Karpas-422 (cell line): ENCODE results near the gene ZNF865. TPM values are rescaled to one million over a fixed set of nuclear protein-coding genes. Genes with fewer than 3 reads are reported as not detected.
A peak's percentile ranks its signal among the peaks of the same experiment; 100 is the strongest.

Experiments used
- DNase-seq: peaks from one replicate; pipeline ENCODE4 v3.0.0-alpha.2; 2015
- H2AFZ ChIP-seq: fragments of 200-600 bp; sonication (generic); 2 replicates; pipeline ENCODE4 v1.6.1; 2014; ENCODE audit warnings: antibody characterized with exemption, low read length, mixed read lengths
- H3K27ac ChIP-seq: fragments of 200-600 bp; sonication (generic); 2 replicates; pipeline ENCODE4 v1.5.1; 2014; ENCODE audit warnings: mild to moderate bottlenecking, low read length, moderate library complexity
- H3K27me3 ChIP-seq: fragments of 200-600 bp; sonication (generic); 2 replicates; pipeline ENCODE4 v1.6.1; 2014; ENCODE audit warnings: low read length, mixed read lengths
- H3K36me3 ChIP-seq: fragments of 200-600 bp; sonication (generic); 2 replicates; pipeline ENCODE4 v1.6.1; 2014; ENCODE audit warnings: low read length, mixed read lengths; ENCODE audit not compliant: insufficient read depth
- H3K4me1 ChIP-seq: fragments of 200-600 bp; sonication (generic); 2 replicates; pipeline ENCODE4 v1.6.1; 2014; ENCODE audit warnings: mild to moderate bottlenecking, low read length, mixed read lengths
- H3K4me2 ChIP-seq: fragments of 200-600 bp; sonication (generic); 2 replicates; pipeline ENCODE4 v1.6.1; 2014; ENCODE audit warnings: low read length, low read depth, mild to moderate bottlenecking; ENCODE audit not compliant: poor library complexity, severe bottlenecking
- H3K4me3 ChIP-seq: fragments of 200-600 bp; sonication (generic); 2 replicates; pipeline ENCODE4 v1.5.1; 2014; ENCODE audit warnings: mild to moderate bottlenecking, antibody characterized with exemption, low read length, mixed read lengths
- H3K79me2 ChIP-seq: fragments of 200-600 bp; sonication (generic); 2 replicates; pipeline ENCODE4 v1.6.1; 2014; ENCODE audit warnings: mild to moderate bottlenecking, low read length, mixed read lengths
- H3K9ac ChIP-seq: fragments of 200-600 bp; sonication (generic); 2 replicates; pipeline ENCODE4 v1.6.0; 2014; ENCODE audit warnings: low read length
- H3K9me2 ChIP-seq: fragments of 200-600 bp; sonication (generic), shearing (Covaris generic); replicated peaks from 2 replicates; pipeline ENCODE4 v1.6.0; 2014; ENCODE audit warnings: mild to moderate bottlenecking, low read length, moderate library complexity; ENCODE audit not compliant: insufficient read depth
- H3K9me3 ChIP-seq: fragments of 300-700, 200-600 bp; sonication (generic); 2 replicates; pipeline ENCODE4 v1.6.1; 2014; ENCODE audit warnings: low read length, mixed read lengths
- H4K20me1 ChIP-seq: fragments of 200-600 bp; sonication (generic); 2 replicates; pipeline ENCODE4 v1.6.1; 2014; ENCODE audit warnings: mild to moderate bottlenecking, antibody characterized with exemption, low read length, low read depth; ENCODE audit not compliant: insufficient read depth
- total RNA-seq: library from RNA; depleted of rRNA; stranded (reverse); fragments of >200 nt; shearing (Covaris generic); gene quantifications from 2 replicates; pipeline ENCODE4 v1.2.3, GENCODE V29; 2014; ENCODE audit warnings: low replicate concordance

The ZNF865 gene
- total RNA-seq, 1 experiment from 2014 or later = 3.6 TPM

GRCh38 chr19:55632463-55632834 lies 27.0 kb downstream of the ZNF865 start:
- Histone ChIP-seq H3K36me3 (no peaks in the 10 kb centered on the region), H3K9me2 (no peaks in the 10 kb centered on the region), H3K4me1 (peaks cover 30% of the 10 kb centered on the region), H3K79me2 (peaks cover 32% of the 10 kb centered on the region), H2AFZ (peak overlapping the region; percentile 44; the same call in 1 of the 2 replicates), H3K4me3 (no peak overlapping the region), H3K9me3 (no peaks in the 10 kb centered on the region), H4K20me1 (no peaks in the 10 kb centered on the region; the same call in 1 of the 2 replicates), H3K9ac (no peak overlapping the region), H3K27me3 (no peaks in the 10 kb centered on the region), H3K27ac (no peak overlapping the region), H3K4me2 (peak overlapping the region; percentile 49)
- peak; percentile 99 for DNase-seq

GRCh38 chr19:55633861-55634260 lies 28.4 kb downstream of the ZNF865 start:
- H3K9me3 ChIP-seq = no peaks in the 10 kb centered on the region
- H3K27ac ChIP-seq = peak overlapping the region; percentile 67
- no peaks in the 10 kb centered on the region for H3K9me2 ChIP-seq
- H3K79me2 ChIP-seq = peaks cover 43% of the 10 kb centered on the region
- H3K27me3 ChIP-seq = no peaks in the 10 kb centered on the region
- peak overlapping the region; percentile 96 for H3K4me2 ChIP-seq
- no peak for DNase-seq
- no peaks in the 10 kb centered on the region; the same call in 1 of the 2 replicates for H4K20me1 ChIP-seq
- peak overlapping the region; percentile 99 for H3K9ac ChIP-seq
- H2AFZ ChIP-seq = no peak overlapping the region
- H3K36me3 ChIP-seq = peaks cover 7% of the 10 kb centered on the region
- H3K4me1 ChIP-seq = peaks cover 30% of the 10 kb centered on the region
- peak overlapping the region; percentile 93 for H3K4me3 ChIP-seq

- H3K9me3 ChIP-seq = no peaks in the 10 kb centered on the region
- peaks cover 43% of the 10 kb centered on the region for H3K4me1 ChIP-seq
- H3K4me2 ChIP-seq = peak overlapping the region; percentile 96
- peaks cover 43% of the 10 kb centered on the region for H3K79me2 ChIP-seq
- H2AFZ ChIP-seq = no peak overlapping the region
- H4K20me1 ChIP-seq = no peaks in the 10 kb centered on the region; the same call in 1 of the 2 replicates
- no peaks in the 10 kb centered on the region for H3K27me3 ChIP-seq
- peak overlapping the region; percentile 93 for H3K4me3 ChIP-seq
- peak; percentile 64 for DNase-seq
- peaks cover 7% of the 10 kb centered on the region for H3K36me3 ChIP-seq
- peak overlapping the region; percentile 99 for H3K9ac ChIP-seq
- H3K27ac ChIP-seq = peak overlapping the region; percentile 67
- no peaks in the 10 kb centered on the region for H3K9me2 ChIP-seq
Observed at GRCh38 chr19:55635334-55635717, 29.9 kb downstream of the ZNF865 start.

GRCh38 chr19:55635856-55636440 lies 30.5 kb downstream of the ZNF865 start:
- H3K36me3 ChIP-seq = peaks cover 7% of the 10 kb centered on the region
- H3K9me2 ChIP-seq = no peaks in the 10 kb centered on the region
- H2AFZ ChIP-seq = no peak overlapping the region
- DNase-seq = no peak
- H3K4me2 ChIP-seq = peak overlapping the region; percentile 96
- H3K79me2 ChIP-seq = peaks cover 43% of the 10 kb centered on the region
- peak overlapping the region; percentile 93 for H3K4me3 ChIP-seq
- H3K27ac ChIP-seq = peak overlapping the region; percentile 67; the same call in 1 of the 2 replicates
- no peaks in the 10 kb centered on the region; the same call in 1 of the 2 replicates for H4K20me1 ChIP-seq
- H3K9ac ChIP-seq = peak overlapping the region; percentile 99
- H3K9me3 ChIP-seq = no peaks in the 10 kb centered on the region
- H3K27me3 ChIP-seq = no peaks in the 10 kb centered on the region
- H3K4me1 ChIP-seq = peaks cover 47% of the 10 kb centered on the region

GRCh38 chr19:55636723-55637122 lies 31.3 kb downstream of the ZNF865 start:
- peak overlapping the region; percentile 93 for H3K4me3 ChIP-seq
- H3K9ac ChIP-seq = peak overlapping the region; percentile 99
- DNase-seq = no peak
- H4K20me1 ChIP-seq = no peaks in the 10 kb centered on the region; the same call in 1 of the 2 replicates
- H3K9me3 ChIP-seq = no peaks in the 10 kb centered on the region
- no peaks in the 10 kb centered on the region for H3K9me2 ChIP-seq
- H3K36me3 ChIP-seq = peaks cover 7% of the 10 kb centered on the region
- no peak overlapping the region for H3K27ac ChIP-seq
- H3K4me2 ChIP-seq = peak overlapping the region; percentile 96
- H3K27me3 ChIP-seq = no peaks in the 10 kb centered on the region
- no peak overlapping the region for H2AFZ ChIP-seq
- peaks cover 49% of the 10 kb centered on the region for H3K79me2 ChIP-seq
- H3K4me1 ChIP-seq = peaks cover 46% of the 10 kb centered on the region

GRCh38 chr19:55637534-55637933 lies 32.1 kb downstream of the ZNF865 start:
- Histone ChIP-seq H2AFZ (no peak overlapping the region), H3K79me2 (peaks cover 57% of the 10 kb centered on the region), H3K4me2 (no peak overlapping the region), H3K4me1 (peaks cover 42% of the 10 kb centered on the region), H4K20me1 (no peaks in the 10 kb centered on the region; the same call in 1 of the 2 replicates), H3K36me3 (peaks cover 7% of the 10 kb centered on the region), H3K9ac (no peak overlapping the region), H3K4me3 (no peak overlapping the region), H3K27ac (no peak overlapping the region), H3K9me3 (no peaks in the 10 kb centered on the region), H3K9me2 (no peaks in the 10 kb centered on the region), H3K27me3 (no peaks in the 10 kb centered on the region)
- DNase-seq = no peak

- peak; percentile 95 for DNase-seq
- Histone ChIP-seq H3K9me2 (no peaks in the 10 kb centered on the region), H3K27me3 (no peaks in the 10 kb centered on the region), H3K4me3 (no peak overlapping the region), H3K9me3 (no peaks in the 10 kb centered on the region), H3K79me2 (peaks cover 70% of the 10 kb centered on the region), H3K4me2 (no peak overlapping the region), H3K9ac (no peak overlapping the region), H2AFZ (no peak overlapping the region), H3K27ac (peak overlapping the region; percentile 96; the same call in 1 of the 2 replicates), H4K20me1 (no peaks in the 10 kb centered on the region; the same call in 1 of the 2 replicates), H3K36me3 (peaks cover 7% of the 10 kb centered on the region), H3K4me1 (peaks cover 47% of the 10 kb centered on the region)
Observed at GRCh38 chr19:55638864-55639359, 33.5 kb downstream of the ZNF865 start.

- no peaks in the 10 kb centered on the region for H3K9me3 ChIP-seq
- H3K9ac ChIP-seq = peak overlapping the region; percentile 99
- no peaks in the 10 kb centered on the region; the same call in 1 of the 2 replicates for H4K20me1 ChIP-seq
- DNase-seq = peak; percentile 82
- no peaks in the 10 kb centered on the region for H3K27me3 ChIP-seq
- peaks cover 49% of the 10 kb centered on the region for H3K4me1 ChIP-seq
- H3K4me3 ChIP-seq = peak overlapping the region; percentile 95
- peaks cover 15% of the 10 kb centered on the region for H3K36me3 ChIP-seq
- H2AFZ ChIP-seq = no peak overlapping the region
- H3K9me2 ChIP-seq = no peaks in the 10 kb centered on the region
- H3K79me2 ChIP-seq = peaks cover 74% of the 10 kb centered on the region
- H3K27ac ChIP-seq = peak overlapping the region; percentile 96
- H3K4me2 ChIP-seq = peak overlapping the region; percentile 93
Observed at GRCh38 chr19:55640043-55640576, 34.7 kb downstream of the ZNF865 start.
